NOMO-1 treated with DMSO at 0.1 percent for 48 hours (cell line): ENCODE data around the gene YY2.
"Not testable (repeated sequence)": the region's sequence is repeated elsewhere in the genome, so short reads cannot be mapped to it uniquely, and the experiment has no call there.

Experiments used
- DNase-seq: peaks from one replicate; lab custom pipeline; 2025; ENCODE audit not compliant: unreplicated experiment; lab: John Stamatoyannopoulos, UW

The YY2 gene

DNA sequence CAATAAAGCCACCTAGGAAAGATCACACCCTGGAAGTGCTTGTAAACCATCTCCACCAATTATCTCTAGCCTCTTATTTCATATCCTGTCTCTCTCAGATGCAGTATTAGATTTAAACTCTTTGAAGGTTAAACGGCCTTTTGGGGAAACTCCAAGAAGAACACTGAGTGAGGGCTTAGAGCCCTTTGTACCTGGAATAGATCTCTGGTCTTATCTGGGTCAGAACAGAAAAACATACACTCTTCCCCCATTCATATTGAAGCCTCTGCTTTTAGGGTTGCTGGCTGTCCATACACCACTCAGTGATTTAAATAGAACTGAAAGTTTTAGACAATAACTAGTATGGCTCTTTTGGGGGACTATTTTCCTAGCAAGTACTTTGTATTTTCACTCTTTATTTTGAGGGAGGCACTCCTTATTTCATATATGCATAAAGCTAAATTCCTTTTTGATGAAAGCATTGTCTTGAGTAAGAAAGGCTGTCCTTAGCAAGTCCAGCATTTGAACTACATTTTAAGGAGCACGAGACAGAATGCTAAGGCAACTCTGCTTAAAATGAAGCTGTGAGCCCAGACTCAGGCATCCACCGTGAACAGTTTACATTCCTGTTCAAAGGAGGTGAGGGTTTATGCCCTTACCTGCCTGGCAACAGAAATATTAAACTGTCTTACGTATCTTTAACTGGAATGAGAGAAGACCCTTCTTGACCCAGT is 17.4 kb downstream of the YY2 start:
- DNase-seq = no peak

DNA sequence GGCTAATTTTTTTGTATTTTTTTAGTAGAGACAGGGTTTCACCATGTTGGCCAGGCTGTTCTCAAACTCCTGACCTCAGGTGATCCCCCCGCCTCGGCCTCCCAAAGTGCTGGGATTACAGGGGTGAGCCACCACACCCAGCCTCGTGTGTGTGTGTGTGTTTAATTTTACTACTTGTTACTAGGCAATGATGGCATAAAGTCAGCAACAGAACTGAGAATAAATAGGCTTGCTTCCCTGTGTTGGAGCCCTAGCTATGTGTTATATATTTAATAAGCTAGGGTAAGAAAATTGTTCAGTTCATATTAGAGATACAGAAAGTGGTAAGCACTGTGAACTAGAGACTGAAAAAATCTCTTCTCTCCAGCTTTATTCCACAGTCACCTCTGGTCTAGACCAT is 18.4 kb downstream of the YY2 start:
- DNase-seq = not testable (repeated sequence)

DNA sequence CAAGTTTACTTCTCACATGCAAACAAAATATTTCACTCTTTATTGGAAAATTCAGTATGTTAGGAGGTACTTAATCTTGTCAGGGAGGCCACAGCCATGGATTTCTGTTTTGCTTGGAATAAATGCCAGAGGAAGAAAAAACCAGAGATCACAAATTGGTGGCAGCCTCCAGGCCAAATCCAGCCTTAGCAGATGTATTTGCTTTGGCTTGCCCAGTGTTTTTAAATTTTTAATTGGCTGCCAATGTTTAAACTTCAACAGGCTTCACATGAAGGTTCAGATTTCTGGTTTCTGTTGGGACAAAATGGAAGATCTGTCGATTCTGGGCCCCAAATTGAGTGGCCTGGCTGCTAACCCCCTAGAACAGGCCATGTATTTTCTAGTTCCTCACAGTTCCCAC is 19.2 kb downstream of the YY2 start:
- DNase-seq = no peak

DNA sequence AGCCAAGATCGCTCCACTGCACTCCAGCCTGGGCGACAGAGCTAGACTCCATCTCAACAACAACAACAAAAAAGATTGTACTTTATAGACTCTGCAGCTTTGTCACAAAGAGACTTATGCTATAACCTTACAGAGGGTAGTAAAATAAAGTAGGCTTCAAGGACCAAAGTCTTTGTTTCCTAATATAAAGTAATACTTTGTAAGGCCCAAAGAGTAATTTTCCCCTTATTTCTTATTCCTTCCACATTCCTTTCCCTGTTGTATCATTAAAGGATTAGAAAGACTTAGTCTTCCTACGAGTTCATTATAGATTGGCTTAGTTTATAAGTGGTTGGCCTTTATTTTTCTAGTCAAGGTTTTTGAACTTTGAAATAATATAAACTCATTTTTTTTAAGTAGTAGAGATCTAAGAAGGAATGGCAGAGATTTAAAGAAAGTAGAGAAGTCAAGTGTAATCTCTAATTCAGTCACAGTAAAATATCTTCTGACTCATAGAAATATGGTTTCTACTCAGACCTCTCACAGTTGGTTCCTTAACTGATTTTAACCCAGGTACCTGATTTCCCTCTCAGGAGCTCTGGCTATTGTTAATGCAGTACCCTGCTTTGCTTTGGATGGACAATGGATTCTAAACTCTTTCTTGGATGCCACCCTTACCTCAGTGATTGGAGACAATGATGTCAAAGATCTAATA is 26.2 kb downstream of the YY2 start:
- no peak for DNase-seq

DNA sequence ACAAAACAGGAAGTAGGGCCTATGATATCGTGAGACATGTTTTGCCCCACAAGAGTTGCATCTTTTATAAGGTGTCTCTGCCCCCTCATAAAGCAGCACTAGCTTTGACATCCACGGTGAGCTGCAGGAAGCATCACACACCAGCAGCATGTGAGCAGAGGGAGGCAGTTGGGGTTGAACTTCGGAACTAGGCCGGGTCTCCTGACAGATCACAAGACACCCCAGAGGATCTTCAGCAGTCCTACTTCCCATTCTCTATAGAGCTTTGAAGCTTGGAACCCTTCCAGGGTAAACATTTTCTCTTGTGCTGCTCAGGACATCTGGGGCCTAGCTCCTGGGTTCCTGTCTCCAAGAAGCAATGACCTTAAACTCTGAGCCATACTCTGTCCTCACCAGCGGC is 27.5 kb downstream of the YY2 start:
- DNase-seq = no peak

DNA sequence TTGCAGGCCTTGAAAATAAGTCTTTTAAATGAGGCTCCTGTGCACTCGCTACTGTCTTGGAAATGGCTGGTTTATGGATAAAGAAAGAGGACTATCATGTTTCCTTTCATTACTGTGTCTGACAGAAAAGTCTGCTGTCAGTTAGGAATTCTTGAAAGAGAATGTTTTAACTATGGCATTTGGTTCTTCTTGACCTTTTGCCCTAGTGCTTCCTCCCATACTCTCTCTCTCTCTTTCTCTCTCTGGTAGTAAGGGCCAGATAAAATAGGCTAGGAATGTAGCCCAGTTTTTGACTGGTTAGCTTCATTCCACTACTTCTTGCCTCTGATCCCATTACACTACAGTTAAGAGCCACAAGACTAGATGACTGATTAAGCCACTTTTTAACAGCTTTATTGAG is 29.8 kb downstream of the YY2 start:
- DNase-seq = no peak

DNA sequence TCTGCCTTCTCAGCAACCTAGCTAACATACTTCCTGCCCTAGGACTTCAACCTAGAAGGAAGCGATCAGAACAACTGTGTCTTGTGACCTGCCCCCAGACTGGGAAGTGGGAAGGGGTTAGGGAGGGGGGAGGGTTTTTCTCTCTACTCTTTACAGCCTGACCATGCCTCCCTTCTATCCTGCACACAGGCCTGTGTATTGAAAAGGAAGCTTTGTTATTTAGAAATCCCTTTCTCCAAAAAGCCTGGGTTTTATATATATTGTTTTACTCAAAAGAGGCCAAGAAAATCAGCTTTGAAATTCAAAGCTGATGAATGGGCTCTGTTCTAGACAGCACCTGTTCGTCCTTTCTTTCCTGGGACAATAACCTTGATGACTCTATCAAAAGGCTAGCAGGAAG is 49.5 kb downstream of the YY2 start:
- DNase-seq = no peak

DNA sequence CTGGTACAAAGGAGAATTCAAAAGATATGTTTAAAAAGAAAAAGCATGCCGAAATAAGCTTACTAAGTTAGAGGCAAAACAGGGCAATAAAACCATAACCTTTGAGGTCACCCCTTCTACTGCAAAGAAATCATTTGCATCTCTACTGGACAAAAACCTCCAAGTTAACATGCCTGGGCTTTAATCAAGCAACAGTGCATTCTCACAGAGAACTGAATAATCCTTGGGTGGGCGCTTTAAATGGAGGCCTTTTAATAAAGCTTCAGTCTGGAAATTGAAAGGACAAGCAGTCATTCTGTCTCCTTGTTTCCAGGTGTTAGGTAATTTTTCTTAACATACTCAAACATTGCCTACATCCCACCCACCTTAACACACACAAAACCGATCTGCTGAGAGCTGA is 50.2 kb downstream of the YY2 start:
- no peak for DNase-seq

DNA sequence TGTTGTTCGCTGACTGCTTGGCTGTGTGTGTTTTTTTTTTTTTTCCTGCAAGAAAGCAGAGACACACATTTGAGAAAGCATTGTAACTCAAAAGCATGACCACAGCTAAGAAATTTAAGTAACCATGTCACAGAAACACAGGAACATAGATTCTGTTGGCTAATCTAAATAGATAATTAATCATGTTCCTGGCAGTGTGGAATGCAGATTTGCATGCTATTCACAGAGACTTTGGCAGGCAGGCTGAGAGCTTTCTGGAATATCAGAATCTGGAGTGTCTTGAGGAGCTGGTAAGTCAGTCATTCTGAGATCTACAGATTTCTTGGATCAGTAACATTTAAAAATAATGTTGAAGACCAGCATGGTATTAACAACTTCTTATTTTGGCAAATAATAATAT is 51.5 kb downstream of the YY2 start:
- DNase-seq = no peak
